Choroid plexus epithelial cell (primary cell): Measurements from ENCODE around the gene DTD2.

Experiments
- DNase-seq: peaks from one replicate; pipeline ENCODE4 v3.0.0-alpha.2; 2010; ENCODE audit warnings: low read depth
- H3K4me3 ChIP-seq: 2 replicates; pipeline ENCODE4 v1.5.1; 2011; ENCODE audit warnings: low read depth, mild to moderate bottlenecking, control low read depth, low read length, moderate library complexity
- CTCF ChIP-seq: conservative IDR thresholded peaks from 2 replicates; pipeline ENCODE4 v1.5.1; 2011; ENCODE audit warnings: low read depth, mild to moderate bottlenecking, control low read depth, inconsistent platforms, low read length, moderate library complexity

DTD2 gene

DNA sequence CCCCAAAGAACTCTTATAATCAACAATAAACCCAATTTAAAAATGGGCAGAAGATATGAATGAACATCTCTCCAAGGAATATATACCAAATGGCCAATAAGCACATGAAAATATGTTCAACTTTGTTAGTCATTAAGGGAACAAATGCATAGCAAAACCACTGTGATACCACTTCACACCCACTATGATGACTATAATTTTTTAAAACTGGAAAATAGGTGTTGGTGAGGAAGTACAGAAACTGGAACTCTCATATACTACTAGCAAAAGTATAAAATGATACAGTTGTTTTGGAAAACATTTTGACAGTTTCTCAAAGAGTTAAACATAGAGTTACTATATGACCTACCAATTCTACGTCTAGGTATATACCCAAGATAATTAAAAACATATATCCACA is 27.5 kb downstream of the DTD2 start:
- TF ChIP-seq CTCF: no peak
- no peak for DNase-seq
- no peak overlapping the region for H3K4me3 ChIP-seq

GRCh38 chr14:31428011-31428410 is 29.3 kb downstream of the DTD2 start:
- DNase-seq: no peak
- no peak overlapping the region for H3K4me3 ChIP-seq
- no peak for TF ChIP-seq CTCF

DNA sequence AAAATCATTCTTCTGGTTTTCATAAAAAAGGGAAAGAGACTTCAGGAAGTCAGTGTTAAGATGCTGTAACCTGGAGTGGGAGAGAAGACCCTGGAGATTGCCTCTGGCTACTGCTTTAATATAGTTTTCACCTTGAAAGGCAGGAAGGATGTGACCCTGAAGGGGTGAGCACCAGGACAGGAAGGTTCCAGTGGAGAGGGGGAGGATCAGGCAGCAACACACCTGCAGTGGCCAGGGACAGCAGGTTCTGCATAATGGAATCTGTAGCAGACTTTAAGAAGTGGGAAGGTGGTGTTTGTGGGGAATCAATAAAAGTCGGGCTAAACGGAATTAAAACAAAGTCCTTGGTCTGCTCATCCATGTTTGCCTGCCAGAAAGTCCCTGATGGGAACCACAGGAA is 30.6 kb downstream of the DTD2 start:
- TF ChIP-seq CTCF: no peak
- H3K4me3 ChIP-seq: no peak overlapping the region
- no peak for DNase-seq

DNA sequence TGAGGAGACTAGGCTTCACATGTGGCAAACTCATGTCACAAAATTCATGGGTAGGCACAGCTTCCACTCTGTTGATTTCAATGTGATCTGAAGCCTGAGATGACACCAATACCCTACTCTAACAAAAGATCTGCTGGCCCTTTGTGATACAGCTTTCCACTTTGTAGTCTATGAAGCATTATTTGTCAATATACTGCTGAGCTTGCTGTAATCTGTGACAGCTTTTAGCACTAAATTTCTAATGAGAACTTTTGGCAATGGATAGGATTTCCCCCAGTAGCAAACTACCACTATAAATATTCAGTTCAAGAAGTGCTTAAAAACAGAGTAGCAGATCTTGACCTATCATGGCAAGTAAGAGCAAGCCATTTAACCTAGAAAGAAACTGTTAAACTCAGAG is 31.4 kb downstream of the DTD2 start:
- H3K4me3 ChIP-seq: no peak overlapping the region
- no peak for TF ChIP-seq CTCF
- no peak for DNase-seq

- H3K4me3 ChIP-seq: no peak overlapping the region
- DNase-seq: no peak
- TF ChIP-seq CTCF: no peak
These were observed 36.1 kb downstream of the DTD2 start for GRCh38 chr14:31421200-31421599.

- peak within 1 kb of the TSS; percentile 94 for H3K4me3 ChIP-seq
- DNase-seq: peak; percentile 98
- peak; percentile 33 for TF ChIP-seq CTCF
These were observed 36.8 kb downstream of the DTD2 start, which contains the start of gene HEATR5A for GRCh38 chr14:31420319-31421111. TSS of gene HEATR5A (minus strand) at chr14:31420550. CDS start at chr14:31402975, 17,575 bp downstream.

DNA sequence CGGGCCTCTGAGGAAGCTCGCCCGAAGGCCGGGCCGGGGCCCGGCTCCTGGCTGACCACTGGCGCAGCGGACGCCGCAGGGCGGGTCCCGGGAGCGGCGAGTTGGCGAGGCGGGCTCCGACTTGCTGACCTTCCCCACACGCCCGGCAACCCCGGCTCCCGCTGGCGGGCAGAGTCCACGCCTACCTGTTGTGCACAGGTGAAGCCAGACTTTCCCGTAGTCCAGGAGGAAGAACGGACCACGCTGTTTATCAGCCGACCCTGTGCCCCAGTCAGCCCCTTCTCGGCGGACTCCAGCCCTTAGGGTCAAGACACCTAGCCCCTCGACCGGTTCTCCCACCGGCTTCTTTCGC is 37.4 kb downstream of the DTD2 start:
- peak overlapping the region; percentile 94 for H3K4me3 ChIP-seq
- no peak for TF ChIP-seq CTCF
- no peak for DNase-seq
